Neural cell (in vitro differentiated cells): ENCODE results near the gene SOX13. TPM values are rescaled to one million over a fixed set of nuclear protein-coding genes. Genes with fewer than 3 reads are reported as not detected.

Experiments
- H2AFZ ChIP-seq: fragments of 200-600, 300-800 bp; sonication (generic), shearing (Covaris generic); 2 replicates; pipeline ENCODE4 v1.6.0; 2014; ENCODE audit warnings: low read depth, mild to moderate bottlenecking, antibody characterized with exemption, low read length, moderate library complexity
- H3F3A ChIP-seq: fragments of 200-600 bp; shearing (Covaris generic); 2 replicates; pipeline ENCODE4 v1.6.1; 2016; ENCODE audit warnings: mild to moderate bottlenecking, moderate library complexity, mixed read lengths, antibody characterized with exemption, low read length; ENCODE audit not compliant: insufficient read depth, poor library complexity, severe bottlenecking
- H3K27ac ChIP-seq: fragments of 200-600, 300-800 bp; sonication (generic), shearing (Covaris generic); 2 replicates; pipeline ENCODE4 v1.5.1; 2014; ENCODE audit warnings: mild to moderate bottlenecking, low read length, moderate library complexity
- H3K27me3 ChIP-seq: fragments of 300-800, 200-600 bp; sonication (generic), shearing (Covaris generic); 2 replicates; pipeline ENCODE4 v1.6.0; 2014; ENCODE audit warnings: mild to moderate bottlenecking, low read depth, low read length, moderate library complexity; ENCODE audit not compliant: insufficient read depth
- H3K36me3 ChIP-seq: fragments of 300-800, 200-600 bp; sonication (generic), shearing (Covaris generic); 2 replicates; pipeline ENCODE4 v1.5.1; 2014; ENCODE audit warnings: mild to moderate bottlenecking, antibody characterized with exemption, low read length, moderate library complexity; ENCODE audit not compliant: insufficient read depth
- H3K4me2 ChIP-seq: fragments of 300-800, 200-600 bp; sonication (generic), shearing (Covaris generic); 2 replicates; pipeline ENCODE4 v1.6.0; 2014; ENCODE audit warnings: mild to moderate bottlenecking, low read length
- H3K4me3 ChIP-seq: fragments of 300-800, 200-600 bp; sonication (generic), shearing (Covaris generic); 2 replicates; pipeline ENCODE4 v1.5.1; 2014; ENCODE audit warnings: mild to moderate bottlenecking, low read length, moderate library complexity
- H3K79me2 ChIP-seq: fragments of 200-600 bp; shearing (Covaris generic); replicated peaks from 2 replicates; pipeline ENCODE4 v1.6.0; 2014; ENCODE audit warnings: mild to moderate bottlenecking, low read length, moderate library complexity; ENCODE audit not compliant: insufficient read depth
- H3K9ac ChIP-seq: fragments of 300-800, 200-600 bp; sonication (generic), shearing (Covaris generic); 2 replicates; pipeline ENCODE4 v1.6.1; 2016; ENCODE audit warnings: mild to moderate bottlenecking, low read length, mixed read lengths
- H3K9me2 ChIP-seq: fragments of 200-600 bp; shearing (Covaris generic); 2 replicates; pipeline ENCODE4 v1.6.1; 2016; ENCODE audit warnings: mild to moderate bottlenecking, low read length, mixed read lengths; ENCODE audit not compliant: insufficient read depth
- H3K9me3 ChIP-seq: fragments of 200-600, 300-800 bp; sonication (generic), shearing (Covaris generic); 2 replicates; pipeline ENCODE4 v1.6.1; 2016; ENCODE audit warnings: mild to moderate bottlenecking, mixed run types, low read length, moderate library complexity, mixed read lengths
- H4K20me1 ChIP-seq: fragments of 200-600 bp; shearing (Covaris generic); 2 replicates; pipeline ENCODE4 v1.6.1; 2016; ENCODE audit warnings: mild to moderate bottlenecking, mixed run types; ENCODE audit not compliant: insufficient read depth
- EP300 ChIP-seq: fragments of 450-650 bp; conservative IDR thresholded peaks from 2 replicates; pipeline ENCODE4 v1.6.1; 2014; ENCODE audit warnings: antibody characterized with exemption, mild to moderate bottlenecking, moderate library complexity; ENCODE audit not compliant: poor library complexity, severe bottlenecking
- EZH2 ChIP-seq: fragments of 200-600, 300-800 bp; shearing (Covaris generic), sonication (generic); IDR thresholded peaks from 2 replicates; pipeline ENCODE4 v1.6.1; 2014; ENCODE audit warnings: antibody characterized with exemption, low read length, borderline replicate concordance, mild to moderate bottlenecking; ENCODE audit not compliant: insufficient read depth, poor library complexity, severe bottlenecking
- MXI1 ChIP-seq: fragments of 450-650 bp; conservative IDR thresholded peaks from 2 replicates; pipeline ENCODE4 v1.6.1; 2014; ENCODE audit warnings: antibody characterized with exemption, mild to moderate bottlenecking; ENCODE audit not compliant: poor library complexity, severe bottlenecking
- POLR2AphosphoS5 ChIP-seq: IDR thresholded peaks from 2 replicates; pipeline ENCODE4 v1.6.1; 2012
- RAD21 ChIP-seq: fragments of 450-650 bp; conservative IDR thresholded peaks from 2 replicates; pipeline ENCODE4 v1.6.1; 2014; ENCODE audit warnings: antibody characterized with exemption, mild to moderate bottlenecking, moderate library complexity
- SMC3 ChIP-seq: fragments of 450-650 bp; conservative IDR thresholded peaks from 2 replicates; pipeline ENCODE4 v1.6.1; 2014; ENCODE audit warnings: antibody characterized with exemption, mild to moderate bottlenecking, moderate library complexity; ENCODE audit not compliant: poor library complexity
- TAF1 ChIP-seq: IDR thresholded peaks from 2 replicates; pipeline ENCODE4 v1.6.1; 2012; ENCODE audit warnings: low read depth
- polyA plus RNA-seq: library from polyadenylated mRNA; depleted of rRNA; stranded (reverse); fragments of >200 nt; gene quantifications from 2 replicates; pipeline ENCODE4 v1.2.3, GENCODE V29; 2014
- TF ChIP-seq, protein P1 (sequence below): fragments of 450-650 bp; IDR thresholded peaks from 2 replicates; pipeline ENCODE4 v1.5.1; 2014; ENCODE audit warnings: antibody characterized with exemption, mild to moderate bottlenecking, moderate library complexity; ENCODE audit not compliant: poor library complexity, severe bottlenecking
- TF ChIP-seq, protein P2 (sequence below): IDR thresholded peaks from 2 replicates; pipeline ENCODE4 v1.6.1; 2012; ENCODE audit warnings: borderline replicate concordance

The SOX13 gene
- polyA plus RNA-seq, 1 donor from 2014 or later: 1.7 TPM

DNA sequence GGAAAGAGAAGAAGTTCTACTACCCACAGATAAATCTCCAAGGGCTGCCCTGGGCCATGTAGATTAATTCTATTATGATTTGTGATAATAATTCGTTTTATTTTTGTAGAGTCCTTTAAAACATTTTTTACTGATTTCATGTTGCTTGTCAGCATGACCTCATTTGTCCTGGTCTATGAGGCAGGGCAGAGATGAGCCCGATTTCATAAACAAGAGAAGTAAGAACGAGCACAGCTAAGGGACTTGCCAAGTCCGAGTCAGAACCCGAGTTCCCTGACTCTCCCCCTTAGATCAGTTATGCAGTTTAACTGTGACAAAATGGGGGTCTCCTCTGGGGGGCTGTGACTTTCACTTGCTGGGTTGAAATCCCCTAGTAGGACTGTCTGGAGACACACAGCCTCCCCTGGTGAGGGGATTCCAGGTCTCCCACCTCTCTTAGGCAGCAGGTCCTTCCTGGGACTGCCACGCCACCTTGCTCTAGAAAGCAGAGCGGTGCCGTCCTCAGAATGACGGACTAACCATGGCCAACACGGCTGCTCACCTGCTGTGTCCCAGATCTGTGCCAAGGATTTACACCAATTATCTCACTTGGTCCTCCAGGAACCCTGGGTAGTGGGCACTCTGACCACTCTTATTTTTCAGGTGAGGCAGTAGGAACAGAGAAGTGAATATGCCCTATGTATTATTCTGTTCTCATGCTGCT, 31.0 kb upstream of the SOX13 start:
- H2AFZ ChIP-seq: no peak overlapping the region
- H3K27ac ChIP-seq: no peak overlapping the region
- TF ChIP-seq MXI1 (no peak), RAD21 (no peak), SMC3 (no peak), POLR2AphosphoS5 (no peak)
- TF ChIP-seq, protein P1, sequence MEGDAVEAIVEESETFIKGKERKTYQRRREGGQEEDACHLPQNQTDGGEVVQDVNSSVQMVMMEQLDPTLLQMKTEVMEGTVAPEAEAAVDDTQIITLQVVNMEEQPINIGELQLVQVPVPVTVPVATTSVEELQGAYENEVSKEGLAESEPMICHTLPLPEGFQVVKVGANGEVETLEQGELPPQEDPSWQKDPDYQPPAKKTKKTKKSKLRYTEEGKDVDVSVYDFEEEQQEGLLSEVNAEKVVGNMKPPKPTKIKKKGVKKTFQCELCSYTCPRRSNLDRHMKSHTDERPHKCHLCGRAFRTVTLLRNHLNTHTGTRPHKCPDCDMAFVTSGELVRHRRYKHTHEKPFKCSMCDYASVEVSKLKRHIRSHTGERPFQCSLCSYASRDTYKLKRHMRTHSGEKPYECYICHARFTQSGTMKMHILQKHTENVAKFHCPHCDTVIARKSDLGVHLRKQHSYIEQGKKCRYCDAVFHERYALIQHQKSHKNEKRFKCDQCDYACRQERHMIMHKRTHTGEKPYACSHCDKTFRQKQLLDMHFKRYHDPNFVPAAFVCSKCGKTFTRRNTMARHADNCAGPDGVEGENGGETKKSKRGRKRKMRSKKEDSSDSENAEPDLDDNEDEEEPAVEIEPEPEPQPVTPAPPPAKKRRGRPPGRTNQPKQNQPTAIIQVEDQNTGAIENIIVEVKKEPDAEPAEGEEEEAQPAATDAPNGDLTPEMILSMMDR: no peak

DNA sequence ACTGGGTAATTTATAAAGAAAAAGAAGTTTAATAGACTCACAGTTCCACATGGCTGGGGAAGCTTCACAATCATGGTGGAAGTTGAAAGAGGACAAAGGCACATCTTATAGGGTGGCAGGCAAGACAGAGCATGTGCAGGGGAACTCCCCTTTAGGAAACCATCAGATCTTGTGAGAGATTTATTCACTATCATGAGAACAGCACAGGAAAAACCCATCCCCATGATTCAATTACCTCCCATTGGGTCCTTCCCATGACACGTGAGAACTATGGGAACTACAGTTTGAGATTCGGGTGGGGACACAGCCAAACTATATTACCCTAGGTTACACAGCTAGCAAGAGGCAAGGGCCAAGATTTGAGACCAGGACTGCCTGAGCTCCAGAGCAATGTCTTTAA, 30.4 kb upstream of the SOX13 start:
- Histone ChIP-seq H3K27me3 (no peaks in the 10 kb centered on the region), H3K4me2 (no peak overlapping the region), H3K27ac (no peak overlapping the region), H3K36me3 (no peaks in the 10 kb centered on the region), H3K79me2 (no peaks in the 10 kb centered on the region), H3K9me3 (no peaks in the 10 kb centered on the region), H3F3A (no peaks in the 10 kb centered on the region), H3K4me3 (no peak overlapping the region), H4K20me1 (no peaks in the 10 kb centered on the region), H3K9me2 (no peaks in the 10 kb centered on the region), H3K9ac (no peak overlapping the region), H2AFZ (no peak overlapping the region)
- TF ChIP-seq EP300: no peak

More for the DNA sequence above, 31.0 kb upstream of the SOX13 start:
- no peaks in the 10 kb centered on the region for H3F3A ChIP-seq
- no peak overlapping the region for H3K9ac ChIP-seq
- no peaks in the 10 kb centered on the region for H3K27me3 ChIP-seq
- H3K4me2 ChIP-seq: no peak overlapping the region
- H3K79me2 ChIP-seq: no peaks in the 10 kb centered on the region
- H3K4me3 ChIP-seq: no peak overlapping the region
- H3K9me2 ChIP-seq: no peaks in the 10 kb centered on the region
- H4K20me1 ChIP-seq: no peaks in the 10 kb centered on the region
- no peaks in the 10 kb centered on the region for H3K36me3 ChIP-seq
- no peaks in the 10 kb centered on the region for H3K9me3 ChIP-seq

DNA sequence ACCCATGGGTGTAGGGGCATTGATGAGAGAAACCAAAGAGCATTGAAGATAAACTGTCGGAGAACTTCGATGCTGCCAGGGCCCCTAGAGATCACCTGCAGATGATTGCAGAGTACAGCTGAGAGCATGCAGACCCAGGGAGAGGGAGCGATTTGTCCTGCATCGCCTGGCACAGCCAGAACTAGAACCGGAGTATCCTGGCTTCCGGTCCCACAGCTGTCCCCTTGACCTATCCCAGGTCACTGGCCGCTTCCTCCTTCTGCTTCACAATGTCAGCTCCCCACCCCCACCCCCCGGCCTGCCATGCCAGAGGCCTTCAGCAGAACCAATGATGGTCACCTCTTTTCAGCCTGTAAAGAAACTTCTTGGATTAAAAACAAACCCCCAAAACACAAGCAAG, 29.2 kb upstream of the SOX13 start:
- Histone ChIP-seq H3K4me2 (no peak overlapping the region), H3K36me3 (no peaks in the 10 kb centered on the region), H3K79me2 (no peaks in the 10 kb centered on the region), H3K9ac (no peak overlapping the region), H3K9me2 (no peaks in the 10 kb centered on the region), H2AFZ (no peak overlapping the region), H3K4me3 (no peak overlapping the region), H3F3A (no peaks in the 10 kb centered on the region), H3K9me3 (no peaks in the 10 kb centered on the region), H3K27me3 (no peaks in the 10 kb centered on the region), H4K20me1 (no peaks in the 10 kb centered on the region), H3K27ac (no peak overlapping the region)
- no peak for TF ChIP-seq EZH2
- no peak for TF ChIP-seq EP300
- TF ChIP-seq, protein P2, sequence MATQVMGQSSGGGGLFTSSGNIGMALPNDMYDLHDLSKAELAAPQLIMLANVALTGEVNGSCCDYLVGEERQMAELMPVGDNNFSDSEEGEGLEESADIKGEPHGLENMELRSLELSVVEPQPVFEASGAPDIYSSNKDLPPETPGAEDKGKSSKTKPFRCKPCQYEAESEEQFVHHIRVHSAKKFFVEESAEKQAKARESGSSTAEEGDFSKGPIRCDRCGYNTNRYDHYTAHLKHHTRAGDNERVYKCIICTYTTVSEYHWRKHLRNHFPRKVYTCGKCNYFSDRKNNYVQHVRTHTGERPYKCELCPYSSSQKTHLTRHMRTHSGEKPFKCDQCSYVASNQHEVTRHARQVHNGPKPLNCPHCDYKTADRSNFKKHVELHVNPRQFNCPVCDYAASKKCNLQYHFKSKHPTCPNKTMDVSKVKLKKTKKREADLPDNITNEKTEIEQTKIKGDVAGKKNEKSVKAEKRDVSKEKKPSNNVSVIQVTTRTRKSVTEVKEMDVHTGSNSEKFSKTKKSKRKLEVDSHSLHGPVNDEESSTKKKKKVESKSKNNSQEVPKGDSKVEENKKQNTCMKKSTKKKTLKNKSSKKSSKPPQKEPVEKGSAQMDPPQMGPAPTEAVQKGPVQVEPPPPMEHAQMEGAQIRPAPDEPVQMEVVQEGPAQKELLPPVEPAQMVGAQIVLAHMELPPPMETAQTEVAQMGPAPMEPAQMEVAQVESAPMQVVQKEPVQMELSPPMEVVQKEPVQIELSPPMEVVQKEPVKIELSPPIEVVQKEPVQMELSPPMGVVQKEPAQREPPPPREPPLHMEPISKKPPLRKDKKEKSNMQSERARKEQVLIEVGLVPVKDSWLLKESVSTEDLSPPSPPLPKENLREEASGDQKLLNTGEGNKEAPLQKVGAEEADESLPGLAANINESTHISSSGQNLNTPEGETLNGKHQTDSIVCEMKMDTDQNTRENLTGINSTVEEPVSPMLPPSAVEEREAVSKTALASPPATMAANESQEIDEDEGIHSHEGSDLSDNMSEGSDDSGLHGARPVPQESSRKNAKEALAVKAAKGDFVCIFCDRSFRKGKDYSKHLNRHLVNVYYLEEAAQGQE: no peak
- no peak for TF ChIP-seq TAF1
- TF ChIP-seq, protein P1: no peak
